GM21447 (cell line): Measurements from ENCODE around the gene ENDOU.

Source experiments
- ATAC-seq: cut with Tn5 transposase; IDR thresholded peaks from one replicate; pipeline ENCODE4 v1.9.1; 2021; ENCODE audit not compliant: unreplicated experiment

ENDOU gene

GRCh38 chr12:47744778-47745436 lies 19.6 kb upstream of the ENDOU start:
- no peak for ATAC-seq

GRCh38 chr12:47744005-47744651 lies 18.8 kb upstream of the ENDOU start:
- ATAC-seq: no peak

- no peak for ATAC-seq
Observed at GRCh38 chr12:47743311-47743860, 18.1 kb upstream of the ENDOU start.

GRCh38 chr12:47742253-47742825 lies 17.0 kb upstream of the ENDOU start:
- no peak for ATAC-seq

- peak; percentile 36 for ATAC-seq
Observed at GRCh38 chr12:47741340-47741703, 16.0 kb upstream of the ENDOU start.

GRCh38 chr12:47740606-47741339 lies 15.5 kb upstream of the ENDOU start:
- peak; percentile 60 for ATAC-seq

GRCh38 chr12:47739979-47740378 lies 14.7 kb upstream of the ENDOU start:
- peak; percentile 47 for ATAC-seq

- no peak for ATAC-seq
Observed at GRCh38 chr12:47739297-47739696, 14.0 kb upstream of the ENDOU start.

GRCh38 chr12:47737936-47738594 lies 12.8 kb upstream of the ENDOU start:
- no peak for ATAC-seq

- no peak for ATAC-seq
Observed at GRCh38 chr12:47736877-47737676, 11.8 kb upstream of the ENDOU start.

- ATAC-seq: no peak
Observed at GRCh38 chr12:47736216-47736615, 10.9 kb upstream of the ENDOU start.

GRCh38 chr12:47735649-47736048 lies 10.4 kb upstream of the ENDOU start:
- ATAC-seq: no peak

GRCh38 chr12:47734725-47735480 lies 9.6 kb upstream of the ENDOU start:
- no peak for ATAC-seq

GRCh38 chr12:47733142-47733541 lies 7.9 kb upstream of the ENDOU start:
- no peak for ATAC-seq

GRCh38 chr12:47732504-47732903 lies 7.2 kb upstream of the ENDOU start:
- no peak for ATAC-seq

GRCh38 chr12:47731723-47732122 lies 6.4 kb upstream of the ENDOU start:
- ATAC-seq: no peak

- no peak for ATAC-seq
Observed at GRCh38 chr12:47730341-47730744, 5.1 kb upstream of the ENDOU start.

GRCh38 chr12:47729233-47729632 lies 3.9 kb upstream of the ENDOU start:
- no peak for ATAC-seq

GRCh38 chr12:47725893-47726292 lies 603 bp upstream of the ENDOU start:
- ATAC-seq: peak; percentile 80
